Neutrophil (primary cell): ENCODE measurements around the gene ZBTB20.

Experiments used
- H3K27ac ChIP-seq: fragments of 200-600 bp; sonication (generic); 2 replicates; pipeline ENCODE4 v1.5.1; 2016; ENCODE audit warnings: mild to moderate bottlenecking, moderate library complexity
- H3K27me3 ChIP-seq: fragments of 200-600 bp; sonication (generic); 2 replicates; pipeline ENCODE4 v1.6.0; 2016; ENCODE audit warnings: mild to moderate bottlenecking
- H3K36me3 ChIP-seq: fragments of 200-600 bp; sonication (generic); 2 replicates; pipeline ENCODE4 v1.5.1; 2017
- H3K4me1 ChIP-seq, 2 experiments: fragments of 200-600 bp in 1 of 2; sonication (generic) in 1 of 2; 1 replicate in 1 of 2; 2 replicates in 1 of 2; pipeline versions ENCODE4 v1.5.1 to v1.6.1; 2013 to 2016; ENCODE audit warnings: low read depth in 1 of 2, low read length in 1 of 2, mild to moderate bottlenecking in 1 of 2, moderate library complexity in 1 of 2; ENCODE audit not compliant: control insufficient read depth in 1 of 2, insufficient read depth in 1 of 2
- H3K4me3 ChIP-seq, 2 experiments: fragments of 200-600 bp in 1 of 2; sonication (generic) in 1 of 2; 1 replicate in 1 of 2; 2 replicates in 1 of 2; pipeline ENCODE4 v1.5.1; 2013 to 2016; ENCODE audit warnings: low read depth in 1 of 2, low read length in 1 of 2, mild to moderate bottlenecking in 1 of 2, moderate library complexity in 1 of 2
- H3K9me3 ChIP-seq: fragments of 200-600 bp; sonication (generic); 2 replicates; pipeline ENCODE4 v1.5.1; 2016
- CTCF ChIP-seq: fragments of 200-600 bp; sonication (generic); IDR thresholded peaks from 2 replicates; pipeline ENCODE4 v1.5.1; 2016; ENCODE audit warnings: antibody characterized with exemption

Gene ZBTB20

GRCh38 chr3:114775395-114775794, 371.7 kb downstream of the ZBTB20 start:
- H3K4me3 ChIP-seq, result no peak overlapping the region
- no peaks in the 10 kb centered on the region for H3K36me3 ChIP-seq
- no peak for TF ChIP-seq CTCF
- H3K27ac ChIP-seq, result no peak overlapping the region
- H3K9me3 ChIP-seq, result no peaks in the 10 kb centered on the region
- H3K4me1 ChIP-seq, result no peaks in the 10 kb centered on the region
- H3K27me3 ChIP-seq, result no peaks in the 10 kb centered on the region

GRCh38 chr3:114770874-114771273, 376.2 kb downstream of the ZBTB20 start:
- TF ChIP-seq CTCF, result no peak
- H3K36me3 ChIP-seq, result no peaks in the 10 kb centered on the region
- no peaks in the 10 kb centered on the region for H3K9me3 ChIP-seq
- H3K4me3 ChIP-seq, result no peak overlapping the region
- H3K27ac ChIP-seq, result no peak overlapping the region
- no peaks in the 10 kb centered on the region for H3K27me3 ChIP-seq
- no peaks in the 10 kb centered on the region for H3K4me1 ChIP-seq

- Histone ChIP-seq H3K4me3 (no peak overlapping the region), H3K9me3 (no peaks in the 10 kb centered on the region), H3K36me3 (no peaks in the 10 kb centered on the region), H3K4me1 (peaks cover 4 to 6% of the 10 kb centered on the region in 2 experiments), H3K27me3 (no peaks in the 10 kb centered on the region), H3K27ac (no peak overlapping the region)
- TF ChIP-seq CTCF, result no peak
Measured at GRCh38 chr3:114764056-114764492, 383.0 kb downstream of the ZBTB20 start.

- Histone ChIP-seq H3K36me3 (no peaks in the 10 kb centered on the region), H3K9me3 (no peaks in the 10 kb centered on the region), H3K4me3 (no peak overlapping the region), H3K27me3 (no peaks in the 10 kb centered on the region), H3K4me1 (peaks cover 5 to 8% of the 10 kb centered on the region in 2 experiments), H3K27ac (no peak overlapping the region)
- no peak for TF ChIP-seq CTCF
Measured at GRCh38 chr3:114762144-114762543, 384.9 kb downstream of the ZBTB20 start.

GRCh38 chr3:114760679-114761078, 386.4 kb downstream of the ZBTB20 start:
- Histone ChIP-seq H3K36me3 (no peaks in the 10 kb centered on the region), H3K27me3 (no peaks in the 10 kb centered on the region), H3K9me3 (no peaks in the 10 kb centered on the region), H3K4me3 (no peak overlapping the region), H3K4me1 (peaks cover 5 to 8% of the 10 kb centered on the region in 2 experiments), H3K27ac (no peak overlapping the region)
- no peak for TF ChIP-seq CTCF
